ENCODE data around the gene NEUROG1.
A peak's percentile ranks its signal among the peaks of the same experiment; 100 is the strongest.

DNA sequence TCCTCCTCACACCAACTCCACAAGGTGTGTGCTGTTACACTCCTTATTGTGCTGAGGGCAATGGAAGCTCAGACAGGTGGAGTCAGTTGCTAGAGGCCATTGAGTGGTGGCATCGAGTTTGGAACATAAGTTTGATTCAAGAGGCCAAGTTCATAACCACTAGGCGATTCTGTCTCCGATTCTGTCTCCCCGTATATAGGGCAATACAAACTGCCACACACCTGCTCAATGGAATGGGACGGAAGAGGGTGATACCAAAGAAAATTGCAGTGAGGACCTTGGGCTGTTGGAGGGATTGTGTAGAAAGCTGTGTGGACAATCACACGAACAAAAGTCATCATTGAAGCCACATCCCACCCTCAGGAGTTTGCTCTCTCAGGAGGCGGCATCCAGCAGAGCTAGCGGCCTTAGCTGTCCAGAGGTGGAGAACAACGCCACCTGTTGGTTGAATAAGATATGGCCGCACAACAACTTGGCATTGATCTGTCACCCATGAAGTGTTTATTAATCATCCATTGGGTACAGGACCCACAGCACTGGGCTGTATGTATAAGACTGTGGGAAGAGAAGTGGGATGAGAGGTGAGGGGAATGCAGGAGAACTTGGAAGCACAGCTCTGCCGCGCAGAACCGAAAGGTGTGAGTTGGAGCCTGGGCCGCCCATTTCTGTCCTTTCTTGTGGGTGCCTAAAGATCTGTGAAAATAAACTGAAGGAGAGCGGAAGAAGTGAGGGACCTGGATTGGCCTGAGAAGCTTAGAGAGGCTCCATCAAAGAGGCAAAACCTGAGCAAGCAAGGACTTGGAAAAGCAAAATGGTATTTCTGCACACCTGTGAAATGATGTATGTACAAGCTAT, 16.1 kb upstream of the NEUROG1 start:
- TF ChIP-seq, protein P1, sequence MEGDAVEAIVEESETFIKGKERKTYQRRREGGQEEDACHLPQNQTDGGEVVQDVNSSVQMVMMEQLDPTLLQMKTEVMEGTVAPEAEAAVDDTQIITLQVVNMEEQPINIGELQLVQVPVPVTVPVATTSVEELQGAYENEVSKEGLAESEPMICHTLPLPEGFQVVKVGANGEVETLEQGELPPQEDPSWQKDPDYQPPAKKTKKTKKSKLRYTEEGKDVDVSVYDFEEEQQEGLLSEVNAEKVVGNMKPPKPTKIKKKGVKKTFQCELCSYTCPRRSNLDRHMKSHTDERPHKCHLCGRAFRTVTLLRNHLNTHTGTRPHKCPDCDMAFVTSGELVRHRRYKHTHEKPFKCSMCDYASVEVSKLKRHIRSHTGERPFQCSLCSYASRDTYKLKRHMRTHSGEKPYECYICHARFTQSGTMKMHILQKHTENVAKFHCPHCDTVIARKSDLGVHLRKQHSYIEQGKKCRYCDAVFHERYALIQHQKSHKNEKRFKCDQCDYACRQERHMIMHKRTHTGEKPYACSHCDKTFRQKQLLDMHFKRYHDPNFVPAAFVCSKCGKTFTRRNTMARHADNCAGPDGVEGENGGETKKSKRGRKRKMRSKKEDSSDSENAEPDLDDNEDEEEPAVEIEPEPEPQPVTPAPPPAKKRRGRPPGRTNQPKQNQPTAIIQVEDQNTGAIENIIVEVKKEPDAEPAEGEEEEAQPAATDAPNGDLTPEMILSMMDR (IDR thresholded peaks at IDR 0.05) = peak in 5 of 6 experiments; percentile 72 to 85 (median 77)
- no peak for TF ChIP-seq POLR2A (IDR thresholded peaks at IDR 0.05)

Measured in thyroid gland (tissue), 4 donors.